ENCODE results near the gene RTTN.

The RTTN gene

DNA sequence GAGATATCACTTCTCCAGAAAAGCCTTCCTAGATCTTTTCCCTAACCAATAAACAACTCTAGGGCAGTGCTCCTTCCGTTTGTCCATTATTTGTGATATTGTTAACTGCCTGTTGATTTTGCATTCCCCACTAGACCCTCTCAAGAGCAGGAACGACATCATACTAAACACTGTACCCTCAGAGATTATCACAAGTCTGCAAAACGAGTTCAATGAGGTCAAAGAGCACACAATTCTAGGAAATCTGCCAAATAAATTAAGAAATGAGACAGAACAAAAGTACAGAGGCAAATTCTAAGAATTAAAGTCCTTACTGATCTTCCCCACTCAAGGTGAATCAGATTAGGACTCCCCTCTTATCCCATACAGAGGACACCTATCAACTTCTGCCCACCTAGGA lies 7.6 kb downstream of the RTTN start:
- DNase-seq (ENCODE audit: low read depth) = no peak

DNA sequence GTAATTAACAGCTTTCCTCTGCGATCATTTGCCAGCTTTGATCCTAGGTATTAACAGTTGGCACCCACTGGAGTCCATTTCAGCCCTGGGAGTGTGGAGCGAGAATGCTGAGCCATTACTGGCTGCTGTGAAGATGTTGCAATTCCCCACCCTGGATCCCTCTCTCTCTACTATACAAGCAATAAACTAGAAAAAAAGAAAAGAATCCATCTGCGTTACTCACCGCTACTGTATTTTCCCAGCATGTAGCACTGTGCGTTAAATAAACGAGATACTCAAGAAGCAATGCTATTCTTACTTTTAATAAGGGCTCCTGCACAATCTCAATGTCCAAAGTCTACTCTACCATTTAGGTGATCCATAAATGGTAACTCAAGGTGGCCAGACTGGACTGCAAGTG lies 8.5 kb downstream of the RTTN start:
- no peak for DNase-seq (ENCODE audit: low read depth)

DNA sequence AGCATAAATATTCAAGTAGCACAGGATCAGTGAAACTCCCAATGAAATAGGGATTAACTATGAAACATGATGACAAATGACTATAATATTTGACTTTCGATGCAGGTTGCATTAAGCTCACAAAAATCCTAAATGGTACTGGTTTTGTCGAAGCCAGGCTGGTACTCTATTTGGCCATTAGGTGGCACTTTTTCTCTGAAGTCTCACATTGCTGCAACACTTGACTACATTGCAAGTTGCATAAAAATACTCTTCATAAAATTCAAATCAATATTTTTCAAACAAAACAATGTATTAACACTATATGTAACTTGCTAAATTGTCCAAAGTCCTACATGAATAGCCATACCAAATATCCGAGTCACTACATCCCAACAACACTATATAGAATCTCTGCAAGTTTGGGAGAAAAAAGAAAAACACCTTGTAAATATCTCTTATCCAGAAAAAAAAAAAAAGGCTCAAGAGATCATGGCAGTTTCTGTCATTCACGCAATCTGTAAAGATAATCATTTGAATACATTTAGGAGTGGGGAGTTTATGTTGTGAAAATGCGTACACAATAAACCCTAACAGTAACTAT lies 9.5 kb downstream of the RTTN start:
- no peak for DNase-seq (ENCODE audit: low read depth)

GRCh38 chr18:70195014-70195614 lies 10.4 kb downstream of the RTTN start:
- DNase-seq (ENCODE audit: low read depth) = no peak

DNA sequence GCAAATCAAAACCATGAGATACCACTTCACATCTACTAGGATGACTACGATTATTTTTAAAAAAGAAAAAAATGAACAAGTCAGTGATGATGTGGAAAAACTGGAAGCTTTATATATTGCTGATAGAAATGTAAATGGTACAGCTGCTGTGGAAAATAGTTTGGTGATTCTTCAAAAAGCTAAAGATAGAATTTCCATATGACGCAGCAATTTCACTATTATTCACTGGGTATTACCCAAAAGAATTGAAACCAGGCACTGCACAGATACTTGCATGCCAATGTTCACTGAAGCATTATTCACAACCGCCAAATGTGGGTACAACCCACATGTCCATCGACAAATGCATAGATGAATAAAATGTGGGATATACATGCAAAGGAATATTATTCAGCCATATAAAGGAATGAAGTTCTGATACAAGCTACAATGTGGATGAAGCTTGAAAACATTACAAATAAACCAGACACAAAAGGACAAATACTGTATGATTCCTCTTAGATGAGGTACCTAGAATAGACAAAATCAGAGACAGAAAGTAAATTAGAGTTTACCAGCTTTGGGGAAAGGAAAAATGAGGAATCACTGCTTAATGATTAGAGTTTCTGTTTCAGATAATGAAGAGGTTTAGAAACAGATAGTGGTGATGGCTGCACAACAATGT lies 11.1 kb downstream of the RTTN start:
- DNase-seq (ENCODE audit: low read depth) = peak; percentile 5

- DNase-seq (ENCODE audit: low read depth) = no peak
Observed at GRCh38 chr18:70190529-70190928, 15.0 kb downstream of the RTTN start.

DNA sequence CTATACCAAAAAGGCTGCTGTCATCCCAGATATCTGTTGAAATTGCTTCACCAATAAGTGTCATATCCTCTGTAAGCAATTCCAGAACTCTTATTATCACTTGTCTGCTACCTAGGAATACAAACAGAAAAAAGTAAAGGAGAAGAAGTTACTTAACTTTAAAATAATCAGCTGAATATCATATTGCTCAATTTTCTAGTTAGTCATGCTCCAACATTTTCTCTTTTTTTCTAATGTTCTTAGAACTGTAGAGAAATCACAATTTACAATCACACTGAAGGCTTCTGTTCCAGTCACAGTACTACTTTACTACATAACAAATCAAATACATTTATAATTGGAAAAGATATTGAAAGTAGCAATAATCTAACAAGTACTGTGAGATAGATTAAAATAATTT lies 17.4 kb downstream of the RTTN start:
- DNase-seq (ENCODE audit: low read depth) = no peak

DNA sequence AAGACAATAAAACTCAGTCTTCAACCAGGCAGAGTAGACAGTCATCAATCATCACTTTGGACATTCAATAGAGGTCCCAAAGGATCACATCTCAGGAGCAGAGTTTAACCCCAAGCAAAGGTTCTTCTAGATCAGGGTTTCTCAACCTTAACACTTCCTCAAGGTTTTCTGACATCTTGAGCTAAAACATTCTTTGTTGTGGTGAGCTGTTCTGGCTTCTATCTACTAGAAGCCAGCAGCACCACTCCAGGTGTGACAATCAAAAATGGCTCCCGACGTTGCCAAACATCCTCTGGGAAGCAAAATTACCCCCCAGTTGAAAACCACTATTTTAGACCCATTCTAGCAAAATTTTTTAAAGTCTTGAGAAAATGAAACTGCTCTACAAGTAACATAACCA lies 22.0 kb downstream of the RTTN start:
- DNase-seq (ENCODE audit: low read depth) = no peak

GRCh38 chr18:70182548-70182947 lies 22.9 kb downstream of the RTTN start:
- DNase-seq (ENCODE audit: low read depth) = no peak

- no peak for DNase-seq (ENCODE audit: low read depth)
Observed at GRCh38 chr18:70181725-70182124, 23.8 kb downstream of the RTTN start.

- no peak for DNase-seq (ENCODE audit: low read depth)
Observed at GRCh38 chr18:70181015-70181414, 24.5 kb downstream of the RTTN start.

- no peak for DNase-seq (ENCODE audit: low read depth)
Observed at GRCh38 chr18:70176537-70176936, 28.9 kb downstream of the RTTN start.

- no peak for DNase-seq (ENCODE audit: low read depth)
Observed at GRCh38 chr18:70175216-70175615, 30.3 kb downstream of the RTTN start.

GRCh38 chr18:70172225-70172624 lies 33.3 kb downstream of the RTTN start:
- no peak for DNase-seq (ENCODE audit: low read depth)

DNA sequence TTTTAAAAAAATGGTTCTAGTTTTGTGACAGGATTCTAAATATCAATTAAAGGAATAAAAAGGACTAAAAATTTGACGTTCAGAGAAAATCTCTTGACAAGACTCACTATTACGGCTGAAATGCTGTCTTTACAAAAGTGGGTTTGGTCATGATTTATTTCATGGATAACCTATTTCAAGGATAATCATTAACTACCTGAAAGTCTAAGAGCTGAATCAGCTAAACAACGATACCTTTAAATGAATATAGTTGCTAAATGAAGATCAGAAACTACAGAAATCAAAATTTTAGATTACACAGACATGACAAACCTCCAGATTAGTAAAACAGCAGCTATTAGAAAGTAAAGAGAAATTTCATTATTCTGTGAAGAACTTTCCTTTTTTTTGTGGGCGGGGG lies 35.7 kb downstream of the RTTN start:
- no peak for DNase-seq (ENCODE audit: low read depth)

GRCh38 chr18:70166668-70167067 lies 38.8 kb downstream of the RTTN start:
- no peak for DNase-seq (ENCODE audit: low read depth)

DNA sequence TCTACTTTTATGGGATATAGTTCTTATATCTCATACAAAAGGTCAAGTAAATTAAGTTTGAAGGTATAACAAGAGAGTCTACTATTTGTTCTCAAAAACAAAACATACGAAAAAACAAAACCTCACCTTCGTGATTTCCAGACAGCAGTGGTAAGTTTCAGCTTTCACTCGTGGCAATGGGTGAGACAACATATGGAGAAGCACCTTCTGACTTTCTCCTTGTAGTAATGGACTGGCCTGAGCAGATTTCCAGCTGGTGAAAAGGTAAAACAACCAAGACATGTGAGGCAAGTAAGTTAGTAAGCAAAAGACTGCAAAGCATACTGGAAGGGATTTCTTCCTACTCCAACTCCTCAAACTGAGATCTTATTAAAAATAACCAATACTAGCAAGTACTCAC lies 39.6 kb downstream of the RTTN start:
- no peak for DNase-seq (ENCODE audit: low read depth)

DNA sequence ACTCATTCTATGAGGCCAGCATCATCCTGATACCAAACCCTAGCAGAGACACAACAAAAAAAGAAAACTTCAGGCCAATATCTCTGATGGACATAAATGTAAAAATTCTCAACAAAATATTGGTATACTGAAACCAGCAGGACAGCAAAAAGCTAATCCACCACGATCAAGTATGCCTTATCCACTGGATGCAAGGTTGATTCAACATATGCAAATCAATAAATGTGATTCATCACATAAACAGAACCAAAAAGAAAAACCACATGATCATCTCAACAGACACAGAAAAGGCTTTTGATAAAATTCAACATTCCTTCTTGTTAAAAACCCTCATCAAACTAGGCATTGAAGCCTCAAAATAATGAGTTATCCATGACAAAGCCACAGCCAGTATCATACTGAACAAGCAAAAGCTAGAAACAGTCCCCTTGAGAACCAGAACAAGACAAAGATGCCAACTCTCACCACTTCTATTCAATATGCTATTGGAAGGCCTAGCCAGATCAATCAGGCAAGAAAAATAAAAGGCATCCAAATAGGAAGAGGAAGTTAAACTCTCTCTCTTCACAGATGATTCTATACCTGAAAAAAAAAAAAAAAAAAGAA lies 45.3 kb downstream of the RTTN start:
- no peak for DNase-seq (ENCODE audit: low read depth)

DNA sequence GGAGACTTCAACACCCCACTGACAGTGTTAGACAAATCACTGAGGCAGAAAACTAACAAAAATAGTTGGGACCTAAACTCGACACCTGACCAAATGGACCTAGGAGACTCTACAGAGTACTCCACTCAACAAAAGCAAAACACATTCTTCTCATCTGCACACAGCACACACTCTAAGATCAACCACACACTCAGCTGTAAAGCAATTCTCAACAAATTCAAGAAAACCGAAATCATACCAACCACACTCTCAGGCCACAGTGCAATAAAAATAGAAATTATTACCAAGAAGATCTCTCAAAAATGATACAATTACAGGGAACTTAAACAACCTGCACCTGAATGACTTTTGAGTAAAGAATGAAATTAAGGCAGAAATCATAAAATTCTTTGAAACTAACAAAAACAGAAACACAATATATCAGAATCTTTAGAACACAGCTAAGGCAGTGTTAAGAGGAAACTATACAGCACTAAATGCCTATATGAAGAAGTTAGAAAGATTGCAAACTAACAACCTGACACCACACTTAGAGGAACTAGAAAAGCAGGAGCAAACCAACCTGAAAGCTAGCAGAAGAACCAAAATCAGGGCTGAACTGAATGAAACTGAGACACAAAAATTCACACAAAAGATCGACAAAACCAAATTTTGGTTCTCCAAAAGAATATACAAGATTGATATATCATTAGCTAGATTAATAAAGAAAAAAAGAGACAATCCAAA lies 46.3 kb downstream of the RTTN start:
- no peak for DNase-seq (ENCODE audit: low read depth)

GRCh38 chr18:70156886-70157285 lies 48.6 kb downstream of the RTTN start:
- no peak for DNase-seq (ENCODE audit: low read depth)

DNA sequence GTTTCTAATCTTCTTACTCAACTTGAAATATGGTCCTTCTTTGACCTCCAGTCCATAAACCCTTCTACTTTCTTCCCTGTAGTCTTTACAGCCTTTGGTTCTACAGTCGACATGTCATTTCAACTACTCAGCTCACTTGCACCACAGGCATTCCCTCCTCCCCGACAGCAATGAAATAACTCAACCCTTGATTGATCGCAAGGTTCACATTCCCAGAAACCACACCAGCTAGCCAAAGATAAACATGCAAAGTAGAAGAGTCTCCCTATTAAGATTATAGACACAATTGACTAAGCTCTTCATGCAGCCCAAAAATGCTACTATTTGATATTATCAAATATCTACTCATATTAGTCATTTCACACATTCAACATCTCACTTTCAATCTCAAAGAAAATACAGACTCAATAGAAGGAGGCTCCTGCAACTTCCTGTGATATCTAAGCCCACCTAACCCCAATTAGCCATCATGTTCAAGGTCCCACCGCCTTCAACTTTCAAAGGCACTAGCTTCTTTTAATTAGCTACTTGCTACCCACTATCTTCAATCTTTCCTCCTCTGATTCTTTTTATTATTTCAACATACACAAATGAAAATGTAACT lies 50.8 kb downstream of the RTTN start:
- DNase-seq (ENCODE audit: low read depth) = no peak

GRCh38 chr18:70151614-70152013 lies 53.9 kb downstream of the RTTN start:
- DNase-seq (ENCODE audit: low read depth) = no peak
